Gastrocnemius medialis (tissue), 4 donors: ENCODE data around the gene TMEM128.

Experiments used
- POLR2A ChIP-seq, 2 donors: fragments of 450-650 bp; IDR thresholded peaks; one replicate each; pipeline ENCODE4 v1.6.1; 2017; ENCODE audit warnings: antibody characterized with exemption in 2 of 2, mild to moderate bottlenecking in 2 of 2, moderate library complexity in 2 of 2
- TF ChIP-seq, protein P1 (sequence below), 5 experiments: fragments of 450-650 bp in 3 of 5; fragments of 200-600 bp in 2 of 5; sonication (generic) in 2 of 5; IDR thresholded peaks in 4 of 5; conservative IDR thresholded peaks in 1 of 5; 1 replicate in 4 of 5; 2 replicates in 1 of 5; pipeline ENCODE4 v1.5.1; 2016 to 2019; ENCODE audit warnings: antibody characterized with exemption in 5 of 5, mild to moderate bottlenecking in 3 of 5, moderate library complexity in 3 of 5

DNA sequence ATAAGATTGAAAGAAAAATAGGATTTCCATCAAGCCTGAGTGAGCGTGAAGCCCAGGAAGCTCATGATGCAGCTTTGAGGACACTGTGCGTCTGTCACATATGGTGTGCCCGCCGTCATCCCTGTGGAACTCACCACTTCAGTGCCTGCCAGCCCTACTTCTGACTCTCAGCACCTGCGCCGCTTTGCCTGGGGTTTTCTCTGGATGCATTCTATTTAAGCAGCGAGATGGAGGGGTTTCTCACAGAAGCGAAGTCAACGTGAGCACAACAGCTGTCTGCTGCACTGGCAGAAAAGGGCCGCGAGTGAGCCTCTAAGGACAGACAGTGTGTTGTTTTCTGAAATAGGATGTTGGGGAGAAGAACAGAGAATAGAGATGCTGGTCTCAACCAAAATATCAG, 6.2 kb upstream of the TMEM128 start:
- TF ChIP-seq, protein P1, sequence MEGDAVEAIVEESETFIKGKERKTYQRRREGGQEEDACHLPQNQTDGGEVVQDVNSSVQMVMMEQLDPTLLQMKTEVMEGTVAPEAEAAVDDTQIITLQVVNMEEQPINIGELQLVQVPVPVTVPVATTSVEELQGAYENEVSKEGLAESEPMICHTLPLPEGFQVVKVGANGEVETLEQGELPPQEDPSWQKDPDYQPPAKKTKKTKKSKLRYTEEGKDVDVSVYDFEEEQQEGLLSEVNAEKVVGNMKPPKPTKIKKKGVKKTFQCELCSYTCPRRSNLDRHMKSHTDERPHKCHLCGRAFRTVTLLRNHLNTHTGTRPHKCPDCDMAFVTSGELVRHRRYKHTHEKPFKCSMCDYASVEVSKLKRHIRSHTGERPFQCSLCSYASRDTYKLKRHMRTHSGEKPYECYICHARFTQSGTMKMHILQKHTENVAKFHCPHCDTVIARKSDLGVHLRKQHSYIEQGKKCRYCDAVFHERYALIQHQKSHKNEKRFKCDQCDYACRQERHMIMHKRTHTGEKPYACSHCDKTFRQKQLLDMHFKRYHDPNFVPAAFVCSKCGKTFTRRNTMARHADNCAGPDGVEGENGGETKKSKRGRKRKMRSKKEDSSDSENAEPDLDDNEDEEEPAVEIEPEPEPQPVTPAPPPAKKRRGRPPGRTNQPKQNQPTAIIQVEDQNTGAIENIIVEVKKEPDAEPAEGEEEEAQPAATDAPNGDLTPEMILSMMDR (IDR thresholded peaks at IDR 0.05 in 4 of 5, conservative IDR thresholded peaks at IDR 0.05 in 1 of 5) = no peak
- TF ChIP-seq POLR2A (IDR thresholded peaks at IDR 0.05) = no peak
